ENCODE measurements around the gene AQP3. TPM values are rescaled to one million over a fixed set of nuclear protein-coding genes. Genes with fewer than 3 reads are reported as not detected.
"Not testable (repeated sequence)": the region's sequence is repeated elsewhere in the genome, so short reads cannot be mapped to it uniquely, and the experiment has no call there.

AQP3 gene
- total and polyA plus RNA-seq, 2 of the 13 experiments (the other 11 are each of a cell fraction or from before 2014, with no cell fraction given) = 1.4 to 5.5 TPM

GRCh38 chr9:33401809-33402208 lies 45.6 kb downstream of the AQP3 start:
- H3K9ac ChIP-seq (ENCODE audit: insufficient read depth, low read depth, low read length); FAIRE-seq; H4K20me1 ChIP-seq (ENCODE audit: insufficient read depth, low read length); BruUV-seq (replicated peaks); CTCF ChIA-PET (ENCODE audit: low intra/inter-chr PET ratio, low total read pairs); H3K9me3 ChIP-seq (ENCODE audit: low read length); H3K4me2 ChIP-seq (ENCODE audit: low read depth, low read length); ATAC-seq; H3K79me2 ChIP-seq (ENCODE audit: insufficient read depth, low read length); H3K27ac ChIP-seq (ENCODE audit: extremely low read length, insufficient read depth, low read length); H2AFZ ChIP-seq (ENCODE audit: low read length); H3K36me3 ChIP-seq (replicated peaks in 1 of 2; ENCODE audit: control insufficient read depth in 1 of 2, insufficient read depth in 2 of 2, low read length in 2 of 2); in situ Hi-C loops (cut with HindIII; ENCODE audit: extremely low pct_ligation_motif_present, low pct_unique_long_range_greater_than_20kb); H3K4me3 ChIP-seq (replicated peaks in 1 of 3; ENCODE audit: insufficient read depth in 1 of 3, low read depth in 2 of 3, low read length in 3 of 3); POLR2A ChIA-PET; DNase-seq (ENCODE audit: low spot score): not testable (repeated sequence)
- intact Hi-C loops (cut with micrococcal nuclease; ENCODE audit: unreplicated experiment) = loop anchor here (2.0 to 5.0 kb wide), 2 partner anchors 45 to 115 kb away; partner anchors contain the start of gene AQP3
- peaks cover 3 to 14% of the 10 kb centered on the region in 2 experiments for H3K27me3 ChIP-seq (ENCODE audit: control insufficient read depth in 1 of 2, insufficient read depth in 2 of 2, low read length in 2 of 2)
- WGBS (ENCODE audit: low lambda C conversion rate) = 69% methylated on average over 9 of the region's 10 CpGs
- peaks cover 24% of the 10 kb centered on the region for H3K4me1 ChIP-seq (ENCODE audit: insufficient read depth, low read length)

- H3K27me3 ChIP-seq (ENCODE audit: control insufficient read depth in 1 of 2, insufficient read depth in 2 of 2, low read length in 2 of 2); H2AFZ ChIP-seq (ENCODE audit: low read length); ATAC-seq; H3K9ac ChIP-seq (ENCODE audit: insufficient read depth, low read depth, low read length); H3K4me2 ChIP-seq (ENCODE audit: low read depth, low read length); H3K36me3 ChIP-seq (replicated peaks in 1 of 2; ENCODE audit: control insufficient read depth in 1 of 2, insufficient read depth in 2 of 2, low read length in 2 of 2); intact Hi-C loops (cut with micrococcal nuclease; ENCODE audit: unreplicated experiment); in situ Hi-C loops (cut with HindIII; ENCODE audit: extremely low pct_ligation_motif_present, low pct_unique_long_range_greater_than_20kb); H3K27ac ChIP-seq (ENCODE audit: extremely low read length, insufficient read depth, low read length); H3K9me3 ChIP-seq (ENCODE audit: low read length); CTCF ChIA-PET (ENCODE audit: low intra/inter-chr PET ratio, low total read pairs); H4K20me1 ChIP-seq (ENCODE audit: insufficient read depth, low read length); POLR2A ChIA-PET; FAIRE-seq; H3K4me3 ChIP-seq (replicated peaks in 1 of 3; ENCODE audit: insufficient read depth in 1 of 3, low read depth in 2 of 3, low read length in 3 of 3); BruUV-seq (replicated peaks); DNase-seq (ENCODE audit: low spot score); H3K79me2 ChIP-seq (ENCODE audit: insufficient read depth, low read length): not testable (repeated sequence)
- peaks cover 33% of the 10 kb centered on the region for H3K4me1 ChIP-seq (ENCODE audit: insufficient read depth, low read length)
- 36% methylated on average over 4 of the region's 4 CpGs for WGBS (ENCODE audit: low lambda C conversion rate)
These were observed 48.3 kb downstream of the AQP3 start for GRCh38 chr9:33399047-33399446.

GRCh38 chr9:33397801-33398200 lies 49.6 kb downstream of the AQP3 start:
- intact Hi-C loops (cut with micrococcal nuclease; ENCODE audit: unreplicated experiment); CTCF ChIA-PET (ENCODE audit: low intra/inter-chr PET ratio, low total read pairs); FAIRE-seq: not testable (repeated sequence)

More at GRCh38 chr9:33397801-33398200, 49.6 kb downstream of the AQP3 start:
- BruUV-seq (replicated peaks); POLR2A ChIA-PET; H4K20me1 ChIP-seq (ENCODE audit: insufficient read depth, low read length); H3K9ac ChIP-seq (ENCODE audit: insufficient read depth, low read depth, low read length); in situ Hi-C loops (cut with HindIII; ENCODE audit: extremely low pct_ligation_motif_present, low pct_unique_long_range_greater_than_20kb); H3K4me2 ChIP-seq (ENCODE audit: low read depth, low read length); DNase-seq (ENCODE audit: low spot score); H3K4me3 ChIP-seq (replicated peaks in 1 of 3; ENCODE audit: insufficient read depth in 1 of 3, low read depth in 2 of 3, low read length in 3 of 3); H2AFZ ChIP-seq (ENCODE audit: low read length); H3K27ac ChIP-seq (ENCODE audit: extremely low read length, insufficient read depth, low read length); ATAC-seq; H3K9me3 ChIP-seq (ENCODE audit: low read length); H3K27me3 ChIP-seq (ENCODE audit: control insufficient read depth in 1 of 2, insufficient read depth in 2 of 2, low read length in 2 of 2); H3K79me2 ChIP-seq (ENCODE audit: insufficient read depth, low read length); H3K36me3 ChIP-seq (replicated peaks in 1 of 2; ENCODE audit: control insufficient read depth in 1 of 2, insufficient read depth in 2 of 2, low read length in 2 of 2): not testable (repeated sequence)
- 0% methylated on average over 3 of the region's 4 CpGs for WGBS (ENCODE audit: low lambda C conversion rate)
- peaks cover 38% of the 10 kb centered on the region for H3K4me1 ChIP-seq (ENCODE audit: insufficient read depth, low read length)

Measured in HepG2 (cell line).